Inflammatory macrophage treated with lipopolysaccharide for 1 hour (primary cell): ENCODE results near the gene CDKAL1.
"Not testable (repeated sequence)": the region's sequence is repeated elsewhere in the genome, so short reads cannot be mapped to it uniquely, and the experiment has no call there.

ENCODE experiments used
- DNase-seq, 2 donors: peaks; one replicate each; pipeline ENCODE4 v3.0.0-alpha.2; 2020 to 2022

Gene CDKAL1

DNA sequence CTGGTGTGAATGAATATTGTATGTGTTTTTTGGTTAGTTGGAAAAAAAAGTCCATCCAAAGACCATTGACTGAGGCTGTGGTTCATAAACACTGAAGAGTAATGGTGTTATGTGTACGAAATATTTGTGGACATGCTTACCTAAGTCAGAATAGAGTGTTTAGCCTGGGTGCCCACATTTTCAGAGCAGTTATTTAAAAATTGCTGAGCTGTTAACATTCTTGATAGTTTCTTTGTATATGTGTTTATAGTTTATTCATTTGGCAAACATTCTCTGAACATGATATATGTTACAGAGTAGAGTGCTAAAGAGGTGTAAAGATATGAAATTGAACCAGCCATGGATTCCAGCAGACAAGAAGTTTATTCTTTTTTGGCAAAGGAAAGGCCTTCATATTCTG lies 20.6 kb downstream of the CDKAL1 start:
- no peak for DNase-seq

DNA sequence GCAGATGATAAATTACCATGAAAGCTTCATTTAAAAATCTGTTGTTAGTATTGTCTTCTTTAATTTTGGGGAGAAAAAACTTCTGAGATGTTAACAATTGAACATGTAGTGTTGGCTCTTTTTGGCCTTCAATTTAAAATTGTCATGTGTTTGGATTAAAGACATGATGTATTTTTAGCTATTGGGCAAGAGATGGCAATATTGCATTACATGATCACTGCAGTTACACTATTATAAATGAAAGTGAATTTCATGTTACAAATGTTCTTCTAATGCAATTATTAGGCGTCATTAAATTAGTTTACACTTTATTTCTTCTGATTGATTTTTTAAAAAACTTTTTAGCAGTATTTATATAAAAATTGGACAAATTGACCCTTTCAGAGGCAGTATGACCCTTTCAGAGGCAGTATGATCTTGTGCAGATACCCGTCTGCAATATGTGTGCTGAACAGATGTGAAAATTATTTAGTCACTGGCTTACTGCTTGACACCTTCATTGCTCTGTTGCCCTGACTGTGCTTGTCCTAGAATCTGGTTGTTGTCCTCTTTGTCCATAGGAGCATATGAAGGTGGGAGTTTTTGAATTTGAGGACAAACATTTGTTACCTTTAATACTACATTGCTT lies 25.8 kb downstream of the CDKAL1 start:
- DNase-seq, result no peak

DNA sequence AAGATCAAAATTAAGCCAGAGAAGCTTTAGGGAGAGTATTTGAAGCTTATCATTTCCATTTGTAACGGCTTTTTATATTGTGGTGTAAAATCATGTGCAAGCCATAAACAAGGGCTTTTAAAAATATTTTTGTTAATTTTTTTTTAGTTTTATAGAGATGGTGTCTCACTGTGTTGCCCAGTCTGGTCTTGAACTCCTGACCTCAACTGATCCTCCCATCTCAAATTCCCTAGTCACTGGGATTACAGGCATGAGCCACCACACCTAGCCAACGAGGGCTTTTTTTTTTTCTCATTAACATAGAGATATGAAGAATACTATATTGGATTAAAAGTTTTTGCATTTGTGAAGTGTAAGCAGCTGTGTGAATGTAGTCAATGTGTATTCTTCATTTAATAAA lies 29.1 kb downstream of the CDKAL1 start:
- no peak for DNase-seq

DNA sequence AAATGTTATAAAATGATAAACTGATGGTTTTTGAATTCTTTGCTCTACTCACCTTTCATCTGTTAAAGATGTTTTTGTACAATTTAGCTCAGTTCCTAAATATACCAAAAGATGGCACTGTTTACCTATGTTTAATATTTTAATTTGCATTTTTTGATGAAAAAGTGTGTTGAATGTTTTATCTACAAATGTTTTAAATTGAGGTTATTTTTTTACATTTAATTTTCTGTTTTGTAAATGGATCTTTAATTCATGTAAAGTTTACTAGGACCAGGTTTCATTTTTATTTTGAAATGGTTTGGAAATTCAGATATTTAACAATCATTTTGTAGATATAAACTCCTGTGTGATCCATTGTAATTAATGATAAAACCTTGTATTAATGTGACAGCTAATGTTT lies 30.0 kb downstream of the CDKAL1 start:
- DNase-seq, result peak in 1 of 2 donors; percentile 79

DNA sequence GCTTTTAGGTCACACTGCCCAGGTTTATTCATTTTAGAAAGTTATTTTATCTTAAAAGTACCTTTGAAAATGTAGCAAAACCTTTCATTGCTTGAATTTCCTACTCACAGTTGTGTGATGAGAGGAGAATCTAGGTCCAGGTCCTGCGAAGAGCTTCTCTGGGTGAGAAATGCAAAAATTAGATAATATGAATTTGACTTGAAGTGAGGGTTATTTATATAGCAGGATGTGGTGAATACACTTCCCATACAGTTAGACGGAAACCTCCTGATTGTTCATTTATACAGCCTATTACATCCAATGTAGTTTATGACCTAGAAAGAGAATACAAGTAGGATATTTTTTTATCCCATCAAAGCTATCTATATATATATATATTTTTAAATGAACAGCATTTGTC lies 30.5 kb downstream of the CDKAL1 start:
- DNase-seq, result no peak

DNA sequence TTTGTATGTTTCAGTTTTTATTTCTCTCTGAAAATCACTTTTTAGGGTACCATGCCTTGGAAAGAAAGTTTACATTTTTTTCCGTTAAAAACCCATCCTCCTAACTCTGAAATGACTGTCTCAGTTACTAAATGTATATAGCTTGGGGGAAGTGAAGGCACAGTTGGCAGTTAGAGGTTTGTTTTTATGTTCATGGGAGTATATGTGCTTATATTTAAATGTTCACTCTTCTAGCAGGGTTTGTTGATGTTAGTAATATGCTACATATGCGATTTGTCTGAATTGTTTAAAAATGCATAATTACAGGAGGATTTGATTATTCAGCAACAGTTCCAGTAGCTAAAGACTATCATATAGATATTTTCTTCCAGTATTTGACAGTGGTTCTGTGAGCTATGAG lies 31.1 kb downstream of the CDKAL1 start:
- no peak for DNase-seq

DNA sequence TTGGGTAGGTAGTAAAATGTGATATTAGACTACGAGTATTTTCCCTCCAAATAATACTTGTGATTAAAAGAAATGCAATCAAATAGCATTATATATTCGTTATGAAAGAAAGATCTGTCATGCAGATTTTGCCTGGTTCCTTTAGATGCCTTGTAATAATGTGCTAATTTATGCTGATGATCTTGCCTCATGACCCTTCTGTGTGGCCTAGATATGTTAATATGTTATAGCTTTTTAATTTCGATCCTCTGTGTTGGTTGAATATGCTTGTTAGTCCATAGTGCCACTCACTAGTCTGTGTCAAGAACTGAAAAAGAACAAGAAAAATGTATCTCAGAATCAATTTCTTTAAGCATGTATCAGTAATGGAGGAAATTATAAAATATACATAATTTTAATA lies 31.9 kb downstream of the CDKAL1 start:
- no peak for DNase-seq

DNA sequence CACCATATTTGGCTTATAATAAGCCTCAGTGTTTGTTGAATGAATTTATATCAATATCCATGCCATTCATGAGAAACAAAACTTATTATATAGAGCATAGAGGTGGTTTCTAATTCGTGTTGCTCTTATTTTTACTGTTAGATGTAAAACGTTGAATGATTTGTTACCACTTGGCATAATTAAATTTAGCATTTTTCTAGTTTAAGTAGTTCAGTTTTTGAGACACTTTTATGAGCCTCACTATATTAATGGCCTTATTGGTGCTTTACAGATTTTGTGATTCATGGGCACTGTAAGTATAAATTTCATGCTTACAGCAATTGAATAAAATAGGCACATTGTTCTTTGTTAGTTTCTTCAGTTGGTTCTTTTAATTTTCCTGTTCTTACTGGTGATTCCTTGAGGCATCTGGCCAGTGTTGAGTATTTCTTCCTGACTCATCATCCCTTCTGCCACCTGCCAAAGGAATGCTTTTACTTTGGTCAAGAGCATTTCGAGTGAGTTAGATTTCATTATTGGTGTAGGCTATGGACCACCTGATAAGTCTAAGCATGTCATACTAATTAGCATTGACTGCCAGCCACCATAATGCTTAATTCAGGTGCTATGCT lies 34.8 kb downstream of the CDKAL1 start:
- DNase-seq, result no peak

DNA sequence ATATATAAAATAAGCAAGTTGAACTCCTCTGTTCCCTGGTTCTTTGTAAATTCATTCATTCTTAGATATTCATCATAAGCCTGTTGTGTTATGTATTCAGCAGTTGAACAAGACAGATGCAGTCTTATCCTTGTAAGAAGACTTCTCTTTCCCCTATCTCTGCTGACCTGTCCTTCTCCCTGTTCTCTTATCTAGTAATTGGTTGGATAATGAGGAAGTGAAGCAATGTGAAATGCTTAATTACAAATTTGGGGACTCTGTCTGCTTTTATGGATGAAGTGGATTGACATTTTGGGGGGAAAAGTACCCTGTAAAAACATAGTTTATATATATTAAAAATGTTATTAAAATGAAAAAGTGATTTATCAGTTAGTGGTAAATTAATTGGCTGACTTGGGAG lies 37.0 kb downstream of the CDKAL1 start:
- no peak for DNase-seq

DNA sequence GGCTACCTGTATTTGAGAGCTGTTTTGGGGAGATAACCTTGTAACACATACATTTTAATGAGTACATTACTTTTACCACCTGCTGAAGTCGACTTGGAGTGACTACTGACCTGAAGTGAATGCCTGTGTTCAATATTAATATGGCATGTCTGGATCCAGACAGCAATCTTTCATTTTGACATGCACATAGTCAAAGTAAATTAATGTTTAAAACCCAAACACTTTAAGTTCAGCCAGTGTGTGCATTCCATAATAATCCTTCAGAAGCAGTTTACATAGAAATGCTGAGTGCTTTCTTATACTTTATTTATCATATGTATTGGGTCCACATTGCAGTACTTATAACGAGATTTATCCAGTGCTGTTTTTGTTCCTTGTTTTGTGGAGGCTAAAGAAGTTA lies 38.0 kb downstream of the CDKAL1 start:
- DNase-seq, result no peak

DNA sequence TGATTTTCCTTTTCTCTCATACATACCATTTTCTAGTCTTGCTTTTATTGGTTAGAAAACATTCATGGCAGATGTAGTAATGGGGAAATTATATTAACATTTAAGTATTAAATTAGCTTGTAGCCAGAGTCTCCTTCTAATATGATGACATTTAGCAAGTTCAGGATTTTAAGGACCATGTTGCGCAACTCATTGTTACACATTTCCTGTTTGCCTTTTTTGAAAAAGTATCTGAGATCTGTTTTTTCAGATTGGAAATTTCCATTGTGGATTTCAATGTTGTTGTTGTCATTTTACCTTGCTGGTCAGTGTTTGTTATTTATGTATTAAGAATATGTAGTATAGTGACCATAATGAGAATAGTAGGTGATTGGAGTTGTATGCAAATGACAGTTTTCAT lies 38.7 kb downstream of the CDKAL1 start:
- DNase-seq, result peak; percentile 53 to 80

DNA sequence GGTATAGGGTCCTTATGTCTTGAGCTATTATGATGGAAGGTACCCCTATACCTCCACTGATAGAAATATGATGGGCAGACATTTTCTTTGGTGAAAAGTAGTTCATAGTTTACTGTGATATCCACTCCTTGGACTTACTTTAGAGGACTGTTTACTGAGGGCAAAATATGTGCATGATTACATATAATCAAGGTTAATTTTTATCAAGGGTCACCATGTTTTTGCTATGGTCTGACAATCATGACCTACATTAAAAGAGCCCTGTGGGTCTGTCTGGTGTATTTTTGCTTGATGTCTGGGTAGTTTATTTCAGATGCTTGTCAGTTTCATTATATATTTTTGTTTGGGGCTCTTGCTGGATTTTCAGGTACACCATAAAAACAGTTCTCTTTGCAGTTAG lies 40.1 kb downstream of the CDKAL1 start:
- DNase-seq, result no peak

DNA sequence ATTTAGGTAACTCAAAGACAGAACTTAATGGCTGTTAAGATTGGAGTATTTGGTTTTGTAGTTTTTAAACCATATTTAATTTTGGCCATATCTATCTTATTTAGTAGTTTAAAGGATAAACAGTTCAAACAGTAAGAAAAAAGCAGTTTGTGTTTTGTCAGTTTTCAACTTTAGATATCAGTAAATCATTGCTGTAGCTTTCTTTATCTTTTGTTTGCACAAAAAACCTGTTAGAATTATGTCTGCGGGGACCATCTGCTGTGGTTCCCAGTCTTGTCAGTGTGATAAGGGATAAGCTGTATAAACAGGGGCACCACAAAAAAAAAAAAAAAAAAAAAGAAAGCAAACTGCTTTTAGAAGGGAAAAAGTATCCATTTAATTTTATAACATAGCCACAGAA lies 40.9 kb downstream of the CDKAL1 start:
- no peak for DNase-seq

DNA sequence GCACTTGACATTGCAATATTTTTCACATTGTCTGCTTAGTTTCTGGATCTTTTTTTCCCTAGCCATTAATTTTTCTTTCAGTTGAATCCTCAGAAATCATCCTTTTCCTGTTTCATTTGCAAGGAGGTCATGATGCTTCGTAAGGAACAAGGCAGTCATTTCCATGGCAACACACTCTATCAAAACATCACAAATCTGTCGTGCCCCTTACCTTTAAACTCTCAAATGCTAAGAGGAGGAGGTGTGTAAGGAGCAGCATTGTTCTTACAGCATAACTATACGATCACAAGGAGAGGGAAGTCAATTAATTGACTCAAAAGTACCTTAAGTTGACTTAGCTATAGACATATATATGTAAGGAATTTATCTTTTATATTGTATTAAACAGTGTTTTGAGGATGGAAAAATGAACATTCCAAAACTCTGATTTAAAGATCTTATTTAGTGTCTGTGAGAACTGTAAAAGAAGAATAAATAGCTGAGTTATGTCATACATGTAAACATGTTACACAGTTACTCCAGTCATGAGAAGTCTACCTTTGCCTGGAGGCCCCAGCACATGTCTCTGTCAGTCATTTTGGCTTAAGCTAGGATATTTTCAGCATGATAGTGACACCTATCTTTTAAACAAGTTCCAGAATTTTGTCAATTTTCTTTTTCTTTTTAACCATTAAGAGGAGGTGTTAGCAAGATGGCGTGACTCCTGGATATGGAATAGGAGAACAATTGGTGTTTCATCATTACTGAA lies 41.6 kb downstream of the CDKAL1 start:
- no peak for DNase-seq

DNA sequence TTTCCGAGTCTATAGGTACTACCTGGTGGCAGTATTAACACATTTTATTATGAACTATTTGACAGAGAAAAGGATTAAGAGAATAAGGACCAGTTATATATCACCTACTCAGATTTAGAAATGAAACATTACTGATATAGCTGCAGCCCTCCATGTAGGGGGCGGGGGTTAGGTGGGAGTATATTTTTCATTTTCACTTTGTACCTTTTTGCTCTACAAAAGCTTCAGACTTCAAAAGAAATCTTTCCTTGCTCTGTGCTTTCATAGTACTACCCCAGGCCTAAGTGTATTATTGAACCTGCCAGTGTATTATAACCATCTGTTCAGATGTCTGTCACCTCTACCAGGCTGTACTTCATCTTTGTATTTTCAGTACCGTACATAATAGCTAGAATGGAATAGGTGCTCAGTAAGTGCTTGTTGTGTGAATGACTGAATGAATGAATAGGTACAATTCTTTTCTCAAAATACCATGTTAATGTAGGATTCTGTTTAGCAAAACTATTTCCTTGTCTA lies 43.0 kb downstream of the CDKAL1 start:
- no peak for DNase-seq

DNA sequence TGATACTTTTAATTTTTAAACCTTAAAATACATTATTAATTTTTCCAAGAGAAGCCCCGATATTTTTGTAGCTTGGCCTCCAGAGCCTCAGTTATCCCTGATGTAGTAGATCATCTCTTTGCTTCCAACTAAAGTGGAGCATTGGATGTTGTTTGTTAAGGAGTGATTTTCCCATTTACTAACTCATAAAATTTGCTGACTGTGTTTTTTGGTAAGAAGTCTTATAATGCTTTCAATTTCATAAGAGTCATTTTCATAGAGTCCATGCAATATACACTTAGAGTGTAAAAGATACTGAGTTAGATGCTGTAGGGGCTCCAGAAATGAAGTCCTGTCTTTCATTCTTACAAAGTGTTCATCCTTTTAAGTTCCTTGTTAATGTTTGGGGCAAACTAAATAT lies 46.8 kb downstream of the CDKAL1 start:
- DNase-seq, result no peak

DNA sequence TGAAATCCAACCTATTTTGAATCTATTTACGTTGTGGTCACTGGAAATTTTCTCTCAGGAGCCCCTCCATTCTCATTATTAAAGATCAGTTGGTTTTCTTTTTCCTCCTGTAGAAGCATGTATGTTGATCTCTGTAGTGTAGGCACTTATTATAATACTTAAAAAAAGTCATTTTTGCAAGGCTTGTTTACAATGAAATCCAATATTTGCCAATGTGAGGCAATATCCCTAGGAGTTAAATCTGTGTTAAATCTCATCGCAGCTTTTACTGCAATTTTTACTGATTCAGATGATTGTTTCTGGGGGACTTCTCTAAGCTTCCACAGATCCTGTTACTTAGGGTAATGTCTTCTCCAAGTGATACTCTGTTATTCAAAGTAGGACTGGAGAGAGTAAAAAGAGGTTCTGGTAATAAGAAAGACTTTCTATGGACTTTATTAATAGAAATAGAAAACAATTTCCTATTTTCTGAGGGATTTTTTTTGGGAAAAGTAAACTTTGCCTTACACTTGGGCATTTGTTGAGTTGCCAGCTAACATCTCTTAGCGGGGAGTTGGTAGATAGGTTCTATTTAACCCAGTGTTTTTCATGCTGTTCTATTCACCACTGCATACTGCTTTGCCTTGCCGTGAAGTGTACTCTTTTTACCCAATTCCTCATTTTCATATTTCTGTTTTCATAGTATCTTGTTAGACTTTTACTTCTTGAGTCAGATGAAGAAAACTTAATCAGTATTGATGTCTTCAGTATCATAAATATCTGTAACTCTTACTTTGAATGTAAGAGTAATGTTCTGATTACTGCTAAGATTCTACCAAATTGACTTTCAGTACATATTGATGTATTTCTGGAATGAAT lies 48.6 kb downstream of the CDKAL1 start:
- no peak for DNase-seq

DNA sequence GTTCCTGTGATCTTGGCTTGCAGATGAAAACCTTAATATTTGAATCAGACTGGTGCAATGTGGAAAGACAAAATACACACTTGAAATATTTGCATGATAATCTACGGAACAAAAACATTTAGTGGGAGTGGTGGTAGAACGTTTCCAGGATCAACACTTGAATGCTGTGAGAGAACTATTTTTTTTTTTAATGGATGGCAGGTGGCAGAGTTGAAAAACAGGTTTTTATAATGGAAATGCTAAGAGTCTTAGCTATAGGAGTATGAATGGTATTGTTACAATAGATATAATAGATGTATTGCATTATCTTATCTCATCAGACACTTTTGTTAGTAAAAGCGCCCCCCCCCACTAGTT lies 49.2 kb downstream of the CDKAL1 start:
- DNase-seq, result no peak

DNA sequence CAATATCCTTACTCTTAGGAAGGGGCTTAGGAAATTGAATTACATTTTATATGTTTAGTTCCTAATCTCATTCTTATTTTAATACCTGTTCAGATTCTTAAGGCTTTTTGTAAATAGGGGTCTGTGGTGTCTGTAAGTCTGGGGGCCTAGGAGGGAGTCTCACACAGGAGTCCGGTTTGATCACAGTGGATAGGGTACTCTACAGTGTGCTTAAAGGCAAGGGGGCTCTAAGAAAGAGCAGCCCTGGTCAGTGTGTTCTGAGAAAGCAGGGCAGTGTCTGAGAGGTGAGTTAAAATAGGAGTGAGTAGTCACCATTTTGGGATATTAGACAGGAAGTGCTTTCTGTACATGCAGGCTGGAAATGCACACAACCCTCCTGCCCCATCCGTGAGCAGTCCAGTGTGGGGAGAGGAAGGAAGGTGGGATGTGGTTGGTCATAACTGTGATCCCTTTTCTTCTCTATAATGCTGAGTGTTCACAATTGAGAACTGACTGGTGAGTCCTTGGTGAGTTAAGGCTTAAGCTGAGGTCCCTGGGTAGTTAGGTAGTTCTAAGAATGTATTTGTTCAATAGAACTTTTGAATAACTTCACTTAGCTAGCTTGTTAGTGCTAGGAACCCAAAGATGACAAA lies 50.0 kb downstream of the CDKAL1 start:
- DNase-seq, result no peak

DNA sequence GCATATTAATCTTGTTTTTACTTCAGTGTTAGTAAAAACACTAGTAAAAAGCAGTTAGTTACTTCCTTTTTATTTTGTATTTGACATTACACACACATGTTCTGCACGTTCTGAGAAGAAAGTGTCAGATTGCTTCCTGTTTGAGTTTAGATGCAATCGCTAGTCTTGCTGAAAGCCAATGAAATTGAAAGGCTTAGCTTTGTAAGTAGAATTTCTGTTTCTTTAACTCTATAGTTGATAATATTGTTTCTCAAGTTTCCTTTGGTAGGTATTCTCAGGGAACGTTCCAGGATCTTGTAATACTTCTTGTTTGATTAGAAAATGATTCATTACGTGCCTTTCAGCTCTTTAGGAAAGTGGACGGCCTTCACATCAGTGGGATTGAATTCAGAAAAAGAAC lies 55.0 kb downstream of the CDKAL1 start:
- peak; percentile 4 to 13 for DNase-seq

DNA sequence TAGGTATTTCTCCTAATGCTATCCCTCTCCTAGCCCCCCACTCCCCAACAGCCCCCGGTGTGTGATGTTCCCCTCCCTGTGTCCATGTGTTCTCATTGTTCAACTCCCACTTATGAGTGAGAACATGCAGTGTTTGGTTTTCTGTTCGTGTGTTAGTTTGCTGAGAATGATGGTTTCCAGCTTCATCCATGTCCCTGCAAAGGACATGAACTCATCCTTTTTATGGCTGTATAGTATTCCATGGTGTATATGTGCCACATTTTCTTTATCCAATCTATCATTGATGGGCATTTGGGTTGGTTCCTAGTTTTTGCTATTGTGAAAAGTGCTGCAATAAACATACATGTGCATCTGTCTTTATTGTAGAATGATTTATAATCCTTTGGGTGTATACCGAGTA lies 56.2 kb downstream of the CDKAL1 start:
- not testable (repeated sequence) for DNase-seq

DNA sequence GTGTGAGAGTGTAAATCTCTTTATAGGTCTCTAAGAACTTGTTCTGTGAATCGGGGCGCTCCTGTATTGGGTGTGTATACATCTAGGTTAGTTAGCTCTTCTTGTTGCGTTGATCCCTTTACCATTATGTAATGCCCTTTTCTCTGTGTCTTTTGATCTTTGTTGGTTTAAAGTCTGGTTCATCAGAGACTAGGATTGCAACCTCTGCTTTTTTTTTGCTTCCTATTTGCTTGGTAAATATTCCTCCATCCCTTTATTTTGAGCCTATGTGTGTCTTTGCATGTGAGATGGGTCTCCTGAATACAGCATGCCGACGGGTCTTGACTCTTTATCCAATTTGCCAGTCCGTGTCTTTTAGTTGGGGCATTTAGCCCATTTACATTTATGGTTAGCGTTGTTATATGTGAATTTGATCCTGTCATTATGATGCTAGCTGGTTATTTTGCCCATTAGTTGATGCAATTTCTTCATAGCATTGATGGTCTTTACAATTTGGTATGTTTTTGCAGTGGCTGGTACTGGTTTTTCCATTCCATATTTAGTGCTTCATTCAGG lies 60.1 kb downstream of the CDKAL1 start:
- not testable (repeated sequence) for DNase-seq
